Measurements from ENCODE around the gene COA8. TPM values are rescaled to one million over a fixed set of nuclear protein-coding genes. Genes with fewer than 3 reads are reported as not detected.
"Not testable (repeated sequence)": the region's sequence is repeated elsewhere in the genome, so short reads cannot be mapped to it uniquely, and the experiment has no call there.

COA8 gene
- total and polyA plus RNA-seq, 5 donors = 33.8 to 60.8 (median 43.3) TPM

DNA sequence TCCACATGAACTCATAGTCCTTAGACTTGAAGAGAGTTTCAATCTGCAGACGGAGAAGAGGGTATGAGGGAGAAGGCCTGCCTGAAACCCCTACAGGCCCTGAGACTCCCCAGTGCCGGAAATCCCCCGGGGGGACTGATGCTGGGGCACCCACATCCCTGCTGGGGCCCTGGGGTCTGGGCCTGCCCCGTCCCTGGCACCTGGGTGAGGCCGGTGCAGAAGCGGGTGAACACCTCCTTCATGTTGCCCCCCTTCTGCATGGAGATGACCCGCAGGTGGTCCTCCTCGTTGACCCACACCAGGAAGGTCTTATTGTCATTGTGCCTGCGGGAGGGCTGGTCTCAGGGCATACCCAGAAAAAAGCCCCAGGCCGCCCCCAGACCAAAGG, 42.5 kb upstream of the COA8 start:
- Histone ChIP-seq H3K27ac (ENCODE audit: low read length) (no peak overlapping the region), H3K4me1 (ENCODE audit: control insufficient read depth, insufficient read depth, low read length) (peaks cover 7% of the 10 kb centered on the region), H3K9me3 (ENCODE audit: control insufficient read depth, low read length) (no peaks in the 10 kb centered on the region), H3K27me3 (ENCODE audit: control insufficient read depth, insufficient read depth) (no peaks in the 10 kb centered on the region), H3K4me3 (ENCODE audit: low read length) (no peak overlapping the region)
- WGBS = 72% methylated on average over 10 of the region's 10 CpGs
- DNase-seq = peak in 2 of 3 donors; percentile 20 to 73
- ATAC-seq = no peak
- intact Hi-C loops (cut with DNase I) = no loop called here

DNA sequence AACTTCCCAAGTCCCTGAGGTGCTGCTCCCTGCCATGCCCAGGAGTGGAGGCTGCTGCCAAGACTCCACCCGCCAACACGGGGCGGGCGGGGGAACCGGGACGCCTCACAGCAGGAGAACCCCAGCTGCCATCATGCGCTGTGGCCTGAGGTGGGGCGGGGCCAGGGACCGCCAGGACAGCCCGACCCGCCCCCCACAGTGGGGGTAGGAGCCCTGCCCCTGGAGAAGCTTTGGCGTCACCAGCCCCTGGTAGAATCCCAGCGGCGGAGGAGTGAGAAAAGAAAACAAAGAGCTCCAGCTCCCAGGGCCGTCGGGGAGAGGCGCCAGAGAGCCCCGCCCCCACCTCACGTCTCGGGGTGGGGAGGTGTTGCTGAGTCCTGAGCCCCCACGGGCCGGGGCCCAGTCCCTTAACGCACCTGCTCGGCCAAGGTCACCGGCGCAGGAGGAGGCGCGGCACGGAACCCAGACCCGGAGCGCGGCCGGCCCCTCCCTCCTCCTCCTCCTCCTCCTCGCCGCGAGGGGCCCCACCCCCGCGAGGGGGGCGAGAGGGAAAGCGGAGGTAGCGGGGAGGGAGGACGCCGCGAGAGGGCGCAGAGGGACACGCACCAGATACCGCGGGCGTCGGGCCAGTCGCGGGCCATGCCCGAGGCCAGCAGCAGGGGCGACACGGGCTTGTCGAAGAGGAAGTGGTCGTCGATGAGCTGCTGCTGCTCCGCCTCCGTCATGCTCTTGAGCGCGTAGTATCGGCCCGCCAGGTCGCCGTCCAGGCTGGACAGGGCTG, 41.9 kb upstream of the COA8 start:
- intact Hi-C loops (cut with DNase I) = no loop called here
- WGBS = under 1% methylated on average over 61 of the region's 66 CpGs
- H3K4me3 ChIP-seq (ENCODE audit: low read length) = peak overlapping the region; percentile 79
- peak; percentile 86 to 96 (median 94) for DNase-seq
- H3K4me1 ChIP-seq (ENCODE audit: control insufficient read depth, insufficient read depth, low read length) = peaks cover 7% of the 10 kb centered on the region
- H3K27me3 ChIP-seq (ENCODE audit: control insufficient read depth, insufficient read depth) = no peaks in the 10 kb centered on the region
- ATAC-seq = peak; percentile 43 to 45
- H3K27ac ChIP-seq (ENCODE audit: low read length) = peak overlapping the region; percentile 46
- no peaks in the 10 kb centered on the region for H3K9me3 ChIP-seq (ENCODE audit: control insufficient read depth, low read length)

DNA sequence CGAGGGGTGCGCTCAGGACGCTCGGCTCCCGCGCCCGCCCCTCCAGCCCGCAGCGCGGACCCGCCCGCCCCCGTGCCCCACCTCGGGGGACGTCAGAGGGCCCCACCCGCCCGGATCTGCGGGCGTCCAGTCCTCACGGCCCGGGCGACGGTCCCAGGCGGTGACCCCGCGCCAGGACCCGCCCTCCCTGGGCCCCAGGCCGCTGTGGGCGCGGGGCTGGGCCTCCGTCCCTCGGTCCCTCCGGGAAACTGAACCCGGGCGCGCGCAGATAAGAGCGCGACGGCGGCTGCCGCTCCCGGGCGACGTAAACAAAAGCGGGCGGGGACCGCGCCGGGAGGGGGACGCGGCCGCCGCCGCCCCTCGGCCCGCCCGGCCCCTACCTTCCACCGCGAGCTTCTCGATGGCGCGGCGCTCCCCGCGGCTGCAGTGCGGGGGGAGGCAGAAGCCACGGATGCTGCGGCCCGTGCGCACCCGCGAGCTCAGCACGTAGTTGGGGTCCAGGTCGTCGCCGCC, 41.3 kb upstream of the COA8 start:
- Histone ChIP-seq H3K9me3 (ENCODE audit: control insufficient read depth, low read length) (no peaks in the 10 kb centered on the region), H3K27ac (ENCODE audit: low read length) (peak overlapping the region; percentile 46), H3K4me1 (ENCODE audit: control insufficient read depth, insufficient read depth, low read length) (peaks cover 7% of the 10 kb centered on the region), H3K27me3 (ENCODE audit: control insufficient read depth, insufficient read depth) (no peaks in the 10 kb centered on the region), H3K4me3 (ENCODE audit: low read length) (peak overlapping the region; percentile 79)
- WGBS = under 1% methylated on average over 77 of the region's 77 CpGs
- intact Hi-C loops (cut with DNase I) = no loop called here
- ATAC-seq = peak; percentile 49 to 50
- peak in 1 of 3 donors; percentile 91 for DNase-seq

GRCh38 chr14:103521951-103522563, 40.7 kb upstream of the COA8 start:
- intact Hi-C loops (cut with DNase I) = no loop called here
- ATAC-seq (no peak), DNase-seq (peak; percentile 43 to 83 (median 79))
- H3K4me1 ChIP-seq (ENCODE audit: control insufficient read depth, insufficient read depth, low read length) = peaks cover 7% of the 10 kb centered on the region
- H3K4me3 ChIP-seq (ENCODE audit: low read length) = peak overlapping the region; percentile 79
- H3K9me3 ChIP-seq (ENCODE audit: control insufficient read depth, low read length) = no peaks in the 10 kb centered on the region
- H3K27me3 ChIP-seq (ENCODE audit: control insufficient read depth, insufficient read depth) = no peaks in the 10 kb centered on the region
- peak overlapping the region; percentile 38 for H3K27ac ChIP-seq (ENCODE audit: low read length)
- WGBS = under 1% methylated on average over 74 of the region's 74 CpGs

DNA sequence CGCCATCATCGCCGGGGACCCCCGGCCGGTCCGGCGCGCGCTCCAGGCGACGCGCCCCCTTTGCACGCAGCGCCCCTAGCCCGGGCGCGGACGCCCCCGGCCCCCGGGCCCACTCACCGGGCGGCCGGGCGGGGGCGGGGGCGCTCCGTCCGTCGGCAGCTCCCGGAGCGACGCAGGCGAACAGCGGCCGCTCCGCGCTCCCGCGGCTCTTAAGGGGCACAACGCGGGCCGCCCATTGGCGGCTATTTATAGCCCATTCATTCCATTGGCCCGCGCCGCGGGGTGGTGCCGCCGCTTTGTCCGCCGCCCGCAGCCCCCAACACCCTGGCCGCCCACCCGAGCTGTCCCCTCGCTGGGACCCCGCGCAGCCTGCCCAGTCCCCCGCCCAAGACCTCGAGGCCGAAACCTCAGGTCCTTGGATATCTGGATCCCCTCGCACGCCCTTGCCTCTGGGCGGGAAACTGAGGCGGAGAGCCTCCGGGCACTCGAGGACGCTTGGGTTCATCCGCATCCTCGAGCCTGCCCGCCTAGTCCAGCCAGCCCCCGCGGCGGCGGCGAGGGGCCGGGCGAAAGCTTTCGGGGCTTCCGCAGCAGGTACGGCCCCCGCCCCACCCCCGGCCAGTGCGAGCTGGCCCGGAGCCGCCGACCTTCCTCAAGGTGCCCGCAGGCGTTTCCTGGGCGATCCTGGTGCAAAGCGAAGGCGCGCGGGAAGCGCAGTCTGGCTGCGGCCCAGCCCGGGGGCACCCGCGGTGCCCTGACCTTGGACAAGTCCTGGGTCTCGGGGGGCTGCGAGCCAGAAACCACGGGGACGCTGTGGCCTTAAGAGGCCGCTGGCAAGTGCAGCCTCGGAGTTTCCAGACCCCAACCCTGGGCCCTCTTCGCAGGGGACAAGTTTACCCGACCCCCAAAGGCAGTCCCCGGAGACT, 39.8 kb upstream of the COA8 start, which contains the start of gene CKB:
TSS of gene CKB (minus strand) at position 182 of the 926 bp plus-strand sequence. CDS start 337 bp downstream, outside the sequence.
- H3K27ac ChIP-seq (ENCODE audit: low read length) = peak within 1 kb of the TSS; percentile 38
- WGBS = 4% methylated on average over 107 of the region's 107 CpGs
- no peaks in the 10 kb centered on the region for H3K27me3 ChIP-seq (ENCODE audit: control insufficient read depth, insufficient read depth)
- H3K9me3 ChIP-seq (ENCODE audit: control insufficient read depth, low read length) = no peaks in the 10 kb centered on the region
- peak; percentile 14 to 19 for ATAC-seq
- intact Hi-C loops (cut with DNase I) = no loop called here
- peak within 1 kb of the TSS; percentile 79 for H3K4me3 ChIP-seq (ENCODE audit: low read length)
- DNase-seq = peak; percentile 81 to 93 (median 90)
- H3K4me1 ChIP-seq (ENCODE audit: control insufficient read depth, insufficient read depth, low read length) = peaks cover 6% of the 10 kb centered on the region

DNA sequence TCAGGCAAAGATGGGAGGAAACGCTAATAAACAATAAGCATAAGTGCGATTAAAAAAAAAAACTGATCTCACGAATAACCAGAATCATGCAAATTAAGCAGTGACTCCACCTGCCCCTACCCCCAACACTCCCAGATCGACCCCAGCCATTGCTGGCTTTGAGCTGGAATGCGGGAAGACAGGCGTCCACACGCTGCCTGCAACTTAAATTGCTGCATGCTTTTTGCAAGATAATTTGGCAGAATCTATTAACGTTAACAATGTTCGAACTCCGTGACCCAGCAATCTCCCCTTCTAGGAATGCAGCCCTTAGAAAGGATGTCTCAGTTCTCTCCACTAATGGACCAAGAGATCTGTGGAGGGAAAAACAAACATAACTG, 39.2 kb upstream of the COA8 start:
- no peak for ATAC-seq
- intact Hi-C loops (cut with DNase I) = no loop called here
- Histone ChIP-seq H3K9me3 (ENCODE audit: control insufficient read depth, low read length) (no peaks in the 10 kb centered on the region), H3K27me3 (ENCODE audit: control insufficient read depth, insufficient read depth) (no peaks in the 10 kb centered on the region), H3K4me1 (ENCODE audit: control insufficient read depth, insufficient read depth, low read length) (peaks cover 3% of the 10 kb centered on the region), H3K4me3 (ENCODE audit: low read length) (no peak overlapping the region), H3K27ac (ENCODE audit: low read length) (no peak overlapping the region)
- WGBS = 47% methylated on average over 10 of the region's 10 CpGs
- peak in 1 of 3 donors; percentile 26 for DNase-seq

DNA sequence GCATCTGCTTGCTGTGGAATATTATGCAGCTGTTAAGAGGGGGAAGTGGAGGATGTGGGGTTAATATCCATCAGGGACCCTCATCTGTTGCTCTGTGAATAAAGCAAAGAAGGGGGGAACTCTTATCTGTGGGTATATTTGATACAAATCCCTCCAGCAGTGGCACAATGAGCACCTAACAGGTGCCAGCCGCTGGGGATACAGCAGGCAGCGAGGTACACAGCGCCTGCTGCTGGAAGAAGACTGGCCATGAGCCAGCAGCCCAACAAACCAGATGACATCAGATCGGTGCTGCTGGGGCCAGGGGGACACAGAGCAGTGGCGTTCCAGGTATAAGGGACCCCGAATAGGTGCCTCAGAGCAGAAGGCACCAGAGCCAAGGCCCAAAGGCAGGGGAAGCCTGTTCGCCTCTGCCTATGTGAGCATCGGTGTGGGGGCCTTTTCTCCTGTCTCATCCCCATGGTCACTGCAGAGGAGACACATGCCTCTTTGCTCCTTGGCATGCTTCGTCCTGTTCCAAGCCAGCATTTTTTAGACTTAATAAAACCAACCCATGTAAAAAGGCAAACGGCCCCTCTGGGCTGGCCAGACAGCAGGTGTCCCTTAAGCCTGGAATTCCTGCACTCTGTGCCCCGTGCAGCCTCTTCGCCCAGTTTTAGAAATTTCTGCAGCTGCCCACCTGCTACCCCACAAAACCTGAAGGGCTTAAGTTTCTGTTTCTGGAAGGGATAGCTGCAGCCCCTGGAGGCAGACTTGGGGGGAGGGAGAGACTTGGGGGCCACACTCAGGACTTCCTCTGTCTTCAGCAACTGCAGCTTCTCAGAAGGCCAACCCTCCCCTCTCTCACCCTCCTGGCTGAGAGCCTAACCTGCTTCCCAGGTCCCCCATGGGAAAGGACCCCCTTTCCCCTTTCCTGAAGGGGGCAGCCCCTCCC, 38.5 kb upstream of the COA8 start:
- Histone ChIP-seq H3K4me1 (ENCODE audit: control insufficient read depth, insufficient read depth, low read length) (peaks cover 3% of the 10 kb centered on the region), H3K9me3 (ENCODE audit: control insufficient read depth, low read length) (no peaks in the 10 kb centered on the region), H3K27ac (ENCODE audit: low read length) (no peak overlapping the region), H3K27me3 (ENCODE audit: control insufficient read depth, insufficient read depth) (no peaks in the 10 kb centered on the region), H3K4me3 (ENCODE audit: low read length) (no peak overlapping the region)
- DNase-seq (peak; percentile 20 to 60 (median 55)), ATAC-seq (no peak)
- intact Hi-C loops (cut with DNase I) = no loop called here
- 79% methylated on average over 12 of the region's 12 CpGs for WGBS

GRCh38 chr14:103525430-103526246, 37.1 kb upstream of the COA8 start:
- ATAC-seq; H3K4me1 ChIP-seq (ENCODE audit: control insufficient read depth, insufficient read depth, low read length); intact Hi-C loops (cut with DNase I); H3K4me3 ChIP-seq (ENCODE audit: low read length); H3K27me3 ChIP-seq (ENCODE audit: control insufficient read depth, insufficient read depth); H3K27ac ChIP-seq (ENCODE audit: low read length); H3K9me3 ChIP-seq (ENCODE audit: control insufficient read depth, low read length): not testable (repeated sequence)
- 61% methylated on average over 17 of the region's 17 CpGs for WGBS
- peak in 2 of 3 donors; percentile 46 to 49 for DNase-seq

DNA sequence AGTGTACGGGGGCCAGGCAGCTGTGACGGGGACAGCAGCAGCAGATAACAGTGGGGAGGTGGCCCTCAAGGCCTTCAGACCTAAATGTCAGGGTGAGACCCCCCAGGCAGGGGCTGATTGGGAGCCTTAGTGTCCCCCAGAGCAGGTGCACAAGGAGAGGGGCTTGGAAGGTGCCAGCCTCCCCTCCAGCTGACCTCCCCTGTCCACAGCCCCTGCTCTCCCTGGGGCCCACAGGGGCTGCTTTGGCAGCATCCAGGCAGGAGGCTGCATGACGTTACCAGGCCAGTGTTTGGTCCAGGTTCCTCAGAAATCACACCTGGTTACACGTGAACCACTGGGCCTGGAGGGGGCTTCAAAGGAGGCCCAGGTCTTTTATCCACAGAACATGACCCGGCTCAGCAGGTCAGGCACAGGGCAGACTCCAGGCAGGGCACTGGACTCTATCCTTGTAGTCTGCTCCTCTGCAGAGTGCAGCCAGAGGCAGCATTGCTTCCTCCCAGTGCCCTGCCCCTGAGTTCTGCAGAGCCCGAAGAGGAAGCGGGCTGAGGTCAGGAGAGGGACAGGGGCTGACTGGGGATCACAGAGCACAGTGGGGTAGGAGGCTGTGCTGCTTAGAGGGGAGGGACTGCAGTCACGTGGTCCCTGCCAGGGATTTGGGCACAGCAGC, 36.4 kb upstream of the COA8 start:
- intact Hi-C loops (cut with DNase I) = no loop called here
- ATAC-seq (no peak), DNase-seq (peak; percentile 15 to 60 (median 55))
- 70% methylated on average over 8 of the region's 8 CpGs for WGBS
- H3K27me3 ChIP-seq (ENCODE audit: control insufficient read depth, insufficient read depth) = no peaks in the 10 kb centered on the region
- no peak overlapping the region for H3K27ac ChIP-seq (ENCODE audit: low read length)
- H3K4me3 ChIP-seq (ENCODE audit: low read length) = no peak overlapping the region
- peaks cover 2% of the 10 kb centered on the region for H3K4me1 ChIP-seq (ENCODE audit: control insufficient read depth, insufficient read depth, low read length)
- H3K9me3 ChIP-seq (ENCODE audit: control insufficient read depth, low read length) = no peaks in the 10 kb centered on the region

Data from right cardiac atrium (tissue), 5 donors.